Fibroblast of skin of left biceps (primary cell): Measurements from ENCODE around the gene HOOK2.
"Not testable (repeated sequence)": the region's sequence is repeated elsewhere in the genome, so short reads cannot be mapped to it uniquely, and the experiment has no call there.

Source experiments
- DNase-seq, 2 experiments: peaks; one replicate each; pipeline ENCODE4 v3.0.0-alpha.2; 2013; ENCODE audit warnings: low read depth in 2 of 2

The HOOK2 gene

GRCh38 chr19:12754465-12755196 is 20.7 kb downstream of the HOOK2 start:
- no peak for DNase-seq

- no peak for DNase-seq
Measured at GRCh38 chr19:12752056-12752781, 23.1 kb downstream of the HOOK2 start.

GRCh38 chr19:12751635-12752034 is 23.7 kb downstream of the HOOK2 start, which contains the start of gene BEST2:
BEST2 (plus strand) TSS chr19:12751791; CDS start chr19:12752593, 802 bp downstream.
- no peak for DNase-seq

- no peak for DNase-seq
Measured at GRCh38 chr19:12750851-12751250, 24.5 kb downstream of the HOOK2 start.

- no peak for DNase-seq
Measured at GRCh38 chr19:12749938-12750521, 25.3 kb downstream of the HOOK2 start.

GRCh38 chr19:12748489-12748888 is 26.9 kb downstream of the HOOK2 start:
- DNase-seq: no peak

GRCh38 chr19:12745166-12745897 is 30.0 kb downstream of the HOOK2 start:
- DNase-seq: no peak

- no peak for DNase-seq
Measured at GRCh38 chr19:12737835-12738351, 37.5 kb downstream of the HOOK2 start.

GRCh38 chr19:12736995-12737834 is 38.1 kb downstream of the HOOK2 start, which contains the start of gene GET3:
GET3 (plus strand) TSS chr19:12737497; CDS start chr19:12737506, 9 bp downstream.
- peak; percentile 100 for DNase-seq

GRCh38 chr19:12733369-12734214 is 41.8 kb downstream of the HOOK2 start:
- DNase-seq: peak in 1 of 2 experiments; percentile 8

- DNase-seq: no peak
Measured at GRCh38 chr19:12731337-12731736, 44.0 kb downstream of the HOOK2 start.

- DNase-seq: no peak
Measured at GRCh38 chr19:12730064-12730463, 45.3 kb downstream of the HOOK2 start.

GRCh38 chr19:12727745-12728433 is 47.5 kb downstream of the HOOK2 start:
- DNase-seq: no peak

- no peak for DNase-seq
Measured at GRCh38 chr19:12726988-12727316, 48.4 kb downstream of the HOOK2 start.

GRCh38 chr19:12725612-12726011 is 49.7 kb downstream of the HOOK2 start:
- not testable (repeated sequence) for DNase-seq

GRCh38 chr19:12723641-12724426 is 51.5 kb downstream of the HOOK2 start, which contains the start of gene TNPO2:
TNPO2 (minus strand) TSS chr19:12723932; CDS start chr19:12720977, 2,955 bp downstream.
- DNase-seq: peak in 1 of 2 experiments; percentile 18

- no peak for DNase-seq
Measured at GRCh38 chr19:12723381-12723640, 52.0 kb downstream of the HOOK2 start.

- peak; percentile 98 for DNase-seq
Measured at GRCh38 chr19:12722566-12723380, 52.6 kb downstream of the HOOK2 start.
